Hepatocyte (in vitro differentiated cells): ENCODE data around the gene RPS6KA2.

Experiments
- EZH2 ChIP-seq: fragments of 200-600 bp; sonication (generic); IDR thresholded peaks from 2 replicates; pipeline ENCODE4 v1.6.1; 2016; ENCODE audit warnings: antibody characterized with exemption, mild to moderate bottlenecking, borderline replicate concordance
- EZH2phosphoT487 ChIP-seq: fragments of 200-600 bp; sonication (generic); IDR thresholded peaks from one replicate; pipeline ENCODE4 v1.6.1; 2018; ENCODE audit warnings: antibody characterized with exemption, mild to moderate bottlenecking, low read depth, moderate library complexity; ENCODE audit not compliant: unreplicated experiment, severe bottlenecking
- TF ChIP-seq, protein P1 (sequence below): fragments of 200-600 bp; sonication (generic); IDR thresholded peaks from 2 replicates; pipeline ENCODE4 v1.5.1; 2016; ENCODE audit warnings: antibody characterized with exemption, mild to moderate bottlenecking; ENCODE audit not compliant: poor library complexity

DNA sequence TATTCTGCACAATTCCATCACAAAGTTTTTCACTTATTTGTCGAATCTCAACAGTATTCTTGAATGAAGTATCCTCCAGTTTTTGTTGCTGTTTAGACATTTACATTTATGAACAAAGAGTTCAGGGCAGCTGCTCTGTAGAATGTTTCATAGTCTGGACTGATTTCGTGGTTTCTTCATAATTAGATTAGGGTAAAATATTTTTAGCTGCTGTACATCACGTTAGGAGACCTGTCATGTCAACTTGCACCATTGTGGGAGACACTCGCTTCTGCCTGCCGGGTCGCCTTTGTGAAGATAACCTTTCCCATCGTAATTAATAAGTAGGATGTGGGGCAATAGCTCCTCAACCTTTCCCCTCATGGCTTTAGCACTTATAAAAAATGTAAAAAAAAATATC is 27.5 kb upstream of the RPS6KA2 start:
- TF ChIP-seq, protein P1, sequence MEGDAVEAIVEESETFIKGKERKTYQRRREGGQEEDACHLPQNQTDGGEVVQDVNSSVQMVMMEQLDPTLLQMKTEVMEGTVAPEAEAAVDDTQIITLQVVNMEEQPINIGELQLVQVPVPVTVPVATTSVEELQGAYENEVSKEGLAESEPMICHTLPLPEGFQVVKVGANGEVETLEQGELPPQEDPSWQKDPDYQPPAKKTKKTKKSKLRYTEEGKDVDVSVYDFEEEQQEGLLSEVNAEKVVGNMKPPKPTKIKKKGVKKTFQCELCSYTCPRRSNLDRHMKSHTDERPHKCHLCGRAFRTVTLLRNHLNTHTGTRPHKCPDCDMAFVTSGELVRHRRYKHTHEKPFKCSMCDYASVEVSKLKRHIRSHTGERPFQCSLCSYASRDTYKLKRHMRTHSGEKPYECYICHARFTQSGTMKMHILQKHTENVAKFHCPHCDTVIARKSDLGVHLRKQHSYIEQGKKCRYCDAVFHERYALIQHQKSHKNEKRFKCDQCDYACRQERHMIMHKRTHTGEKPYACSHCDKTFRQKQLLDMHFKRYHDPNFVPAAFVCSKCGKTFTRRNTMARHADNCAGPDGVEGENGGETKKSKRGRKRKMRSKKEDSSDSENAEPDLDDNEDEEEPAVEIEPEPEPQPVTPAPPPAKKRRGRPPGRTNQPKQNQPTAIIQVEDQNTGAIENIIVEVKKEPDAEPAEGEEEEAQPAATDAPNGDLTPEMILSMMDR = no peak
- TF ChIP-seq EZH2phosphoT487 = no peak
- no peak for TF ChIP-seq EZH2
